ENCODE data around the gene CACNG5.

CACNG5 gene

GRCh38 chr17:66834919-66835454, at the start of gene CACNG5:
Gene CACNG5, plus strand, starts transcription at chr17:66835117. Its CDS starts 42,216 bp downstream, at chr17:66877333.
- DNase-seq (ENCODE audit: insufficient read length, low spot score) (no peak), FAIRE-seq (no peak)

- no peak for FAIRE-seq
- DNase-seq (ENCODE audit: insufficient read length, low spot score) = no peak
These were observed 48.8 kb upstream of the CACNG5 start for GRCh38 chr17:66786107-66786506.

GRCh38 chr17:66787914-66788313, 47.0 kb upstream of the CACNG5 start:
- DNase-seq (ENCODE audit: insufficient read length, low spot score) = no peak
- no peak for FAIRE-seq

GRCh38 chr17:66789093-66789492, 45.8 kb upstream of the CACNG5 start:
- no peak for DNase-seq (ENCODE audit: insufficient read length, low spot score)
- no peak for FAIRE-seq

GRCh38 chr17:66789961-66790437, 44.9 kb upstream of the CACNG5 start:
- FAIRE-seq (no peak), DNase-seq (ENCODE audit: insufficient read length, low spot score) (no peak)

- DNase-seq (ENCODE audit: insufficient read length, low spot score) = no peak
These were observed 44.3 kb upstream of the CACNG5 start for GRCh38 chr17:66790501-66791061.

GRCh38 chr17:66791347-66791746, 43.6 kb upstream of the CACNG5 start:
- no peak for DNase-seq (ENCODE audit: insufficient read length, low spot score)
- FAIRE-seq = no peak

More at GRCh38 chr17:66790501-66791061, 44.3 kb upstream of the CACNG5 start:
- no peak for FAIRE-seq

GRCh38 chr17:66793814-66794213, 41.1 kb upstream of the CACNG5 start:
- FAIRE-seq (no peak), DNase-seq (ENCODE audit: insufficient read length, low spot score) (no peak)

GRCh38 chr17:66795486-66795885, 39.4 kb upstream of the CACNG5 start:
- FAIRE-seq = no peak
- no peak for DNase-seq (ENCODE audit: insufficient read length, low spot score)

GRCh38 chr17:66799849-66800537, 34.9 kb upstream of the CACNG5 start:
- DNase-seq (ENCODE audit: insufficient read length, low spot score) = no peak
- FAIRE-seq = no peak

- DNase-seq (ENCODE audit: insufficient read length, low spot score) = no peak
- no peak for FAIRE-seq
These were observed 31.4 kb upstream of the CACNG5 start for GRCh38 chr17:66803474-66803951.

GRCh38 chr17:66805567-66805966, 29.4 kb upstream of the CACNG5 start:
- FAIRE-seq = no peak
- DNase-seq (ENCODE audit: insufficient read length, low spot score) = no peak

GRCh38 chr17:66807182-66807581, 27.7 kb upstream of the CACNG5 start:
- FAIRE-seq = no peak

GRCh38 chr17:66809408-66809807, 25.5 kb upstream of the CACNG5 start:
- no peak for FAIRE-seq

More at GRCh38 chr17:66807182-66807581, 27.7 kb upstream of the CACNG5 start:
- no peak for DNase-seq (ENCODE audit: insufficient read length, low spot score)

GRCh38 chr17:66810951-66811682, 23.8 kb upstream of the CACNG5 start:
- no peak for FAIRE-seq
- DNase-seq (ENCODE audit: insufficient read length, low spot score) = no peak

More at GRCh38 chr17:66809408-66809807, 25.5 kb upstream of the CACNG5 start:
- no peak for DNase-seq (ENCODE audit: insufficient read length, low spot score)

- FAIRE-seq (no peak), DNase-seq (ENCODE audit: insufficient read length, low spot score) (no peak)
These were observed 23.2 kb upstream of the CACNG5 start for GRCh38 chr17:66811683-66812054.

GRCh38 chr17:66812571-66812970, 22.3 kb upstream of the CACNG5 start:
- DNase-seq (ENCODE audit: insufficient read length, low spot score) (no peak), FAIRE-seq (no peak)

- DNase-seq (ENCODE audit: insufficient read length, low spot score) = no peak
- no peak for FAIRE-seq
These were observed 21.6 kb upstream of the CACNG5 start for GRCh38 chr17:66813296-66813695.

- FAIRE-seq (no peak), DNase-seq (ENCODE audit: insufficient read length, low spot score) (no peak)
These were observed 20.9 kb upstream of the CACNG5 start for GRCh38 chr17:66814026-66814425.

GRCh38 chr17:66814570-66814969, 20.3 kb upstream of the CACNG5 start:
- DNase-seq (ENCODE audit: insufficient read length, low spot score) (no peak), FAIRE-seq (no peak)

GRCh38 chr17:66817750-66818149, 17.2 kb upstream of the CACNG5 start:
- no peak for FAIRE-seq

More at GRCh38 chr17:66817750-66818149, 17.2 kb upstream of the CACNG5 start:
- DNase-seq (ENCODE audit: insufficient read length, low spot score) = no peak
